ENCODE measurements around the gene HNRNPK.

Gene HNRNPK

DNA sequence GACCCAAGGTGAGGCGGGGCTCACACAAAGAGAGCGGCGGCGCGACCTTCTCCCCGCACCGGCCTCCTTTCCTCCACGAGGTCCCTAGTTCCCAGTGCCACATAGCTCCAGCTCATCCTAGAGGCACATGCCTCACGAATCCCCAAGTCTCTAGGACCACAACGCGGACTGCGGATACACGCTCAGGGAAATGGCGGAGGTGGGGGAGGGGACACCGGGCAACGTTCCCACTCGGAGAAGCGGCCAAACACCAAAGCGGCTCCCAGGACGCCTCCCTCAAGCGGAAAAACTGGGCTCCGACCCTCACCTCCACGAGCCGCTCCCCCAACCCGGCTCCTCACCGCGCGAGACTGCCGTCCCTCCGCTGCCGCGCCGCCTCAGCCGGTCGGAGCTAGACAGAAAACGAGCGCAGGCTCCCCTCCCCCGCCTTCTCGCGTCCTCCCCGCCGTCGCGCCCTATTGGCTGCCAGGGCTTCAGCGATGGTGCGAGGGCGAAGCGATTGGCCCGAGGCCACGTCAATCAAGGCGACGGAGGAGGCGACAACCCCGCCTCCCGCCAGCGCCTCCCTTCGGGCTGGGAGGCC is at the start of gene HNRNPK:
Gene HNRNPK (minus strand): TSS at position 404 of the 583 bp plus-strand sequence. CDS start 1,963 bp downstream, outside the sequence.
- DNase-seq (ENCODE audit: low spot score), result peak; percentile 100

DNA sequence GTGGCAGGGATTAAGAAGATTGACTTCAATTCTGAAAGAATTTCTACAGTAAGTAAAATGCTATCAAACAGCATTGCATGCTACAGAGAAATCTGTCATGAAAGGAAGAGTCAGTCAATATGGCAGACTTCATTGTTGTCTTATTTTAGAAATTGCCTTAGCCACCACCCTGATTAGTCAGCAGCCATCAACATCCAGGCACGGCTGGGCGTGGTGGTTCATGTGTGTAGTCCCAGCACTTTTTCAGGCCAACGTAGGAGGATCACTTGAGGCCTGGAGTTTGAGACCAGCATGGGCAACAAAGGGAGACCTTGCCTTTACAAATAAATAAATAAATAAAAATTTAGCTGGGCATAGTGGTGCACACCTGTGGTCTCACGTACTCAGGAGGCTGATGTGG is 47.2 kb upstream of the HNRNPK start:
- no peak for DNase-seq (ENCODE audit: low spot score)

DNA sequence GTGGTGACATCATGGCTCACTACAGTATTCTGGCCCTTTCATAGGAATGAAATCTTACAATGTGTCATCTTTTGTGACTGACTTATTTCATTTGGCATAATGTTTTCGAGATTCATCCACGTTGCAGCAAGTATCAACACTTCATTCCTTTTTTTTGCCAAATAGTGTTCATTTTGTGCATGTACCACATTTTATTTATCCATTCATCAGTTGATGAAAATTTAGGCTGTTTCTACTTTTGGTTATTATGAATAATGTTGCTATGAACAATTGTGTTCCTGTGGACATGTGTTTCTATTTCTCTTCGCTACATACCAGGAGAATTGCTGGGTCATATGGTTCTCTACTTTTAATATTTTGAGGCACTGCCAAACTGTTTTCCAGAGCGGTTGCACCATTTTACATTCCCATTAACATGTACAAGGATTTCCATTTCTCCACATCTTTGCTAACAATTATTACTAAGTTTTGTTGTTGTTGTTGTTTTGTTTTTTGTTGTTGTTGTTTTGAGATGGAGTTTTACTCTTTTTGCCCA is 44.1 kb upstream of the HNRNPK start:
- peak; percentile 3 for DNase-seq (ENCODE audit: low spot score)

DNA sequence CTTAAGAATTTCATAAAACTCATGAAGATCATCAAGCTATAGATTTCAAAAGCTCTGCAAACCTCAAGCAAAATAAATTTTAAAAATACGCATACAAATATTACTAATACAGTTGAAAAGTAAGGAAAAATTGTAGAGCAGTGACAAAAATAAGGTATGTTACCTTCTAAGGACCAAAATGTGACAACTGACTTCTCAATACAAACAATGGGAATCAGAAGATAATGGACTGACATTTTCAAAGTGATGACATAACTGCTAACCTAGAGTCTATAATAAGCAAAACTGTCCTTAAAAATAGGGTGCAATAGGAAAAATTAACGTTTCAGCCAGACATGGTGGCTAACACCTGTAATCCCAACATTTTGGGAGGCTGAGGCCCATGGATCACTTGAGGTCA is 27.6 kb upstream of the HNRNPK start:
- DNase-seq (ENCODE audit: low spot score), result no peak

DNA sequence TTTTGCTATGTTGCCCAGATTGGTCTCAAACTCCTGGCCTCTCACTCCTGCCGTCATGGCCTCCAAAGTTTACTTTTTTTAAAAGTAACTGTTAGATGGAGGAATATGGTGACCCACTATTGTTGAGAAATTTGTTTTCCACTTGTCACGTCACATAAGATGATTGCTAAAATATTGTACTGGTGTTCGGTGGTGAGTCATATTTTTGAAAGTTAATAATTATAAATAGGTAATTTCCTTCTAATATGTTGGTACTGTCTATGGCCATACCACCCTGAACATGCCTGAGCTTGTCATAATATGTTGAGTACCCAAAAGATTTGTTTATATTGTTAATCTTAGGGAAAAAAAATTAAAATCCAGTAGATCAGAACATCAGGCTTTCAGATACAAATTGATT is 23.2 kb upstream of the HNRNPK start:
- DNase-seq (ENCODE audit: low spot score), result no peak

DNA sequence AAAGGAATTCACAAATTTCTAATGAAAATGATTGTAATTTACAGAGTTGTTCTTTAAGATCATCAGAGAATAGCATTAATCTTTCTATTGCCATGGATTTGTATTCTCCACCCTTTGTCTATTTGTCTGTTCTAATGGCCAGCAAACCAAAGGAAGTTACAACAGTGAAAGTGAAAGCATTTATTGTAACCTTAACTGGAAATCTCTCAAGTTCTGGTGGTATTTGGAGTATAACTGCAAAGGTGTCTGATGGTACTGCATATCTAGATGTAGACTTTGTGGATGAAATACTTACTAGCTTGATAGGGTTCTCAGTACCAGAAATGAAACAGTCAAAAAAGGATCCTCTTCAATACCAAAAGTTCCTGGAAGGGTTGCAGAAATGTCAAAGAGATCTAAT is 22.3 kb upstream of the HNRNPK start:
- no peak for DNase-seq (ENCODE audit: low spot score)

DNA sequence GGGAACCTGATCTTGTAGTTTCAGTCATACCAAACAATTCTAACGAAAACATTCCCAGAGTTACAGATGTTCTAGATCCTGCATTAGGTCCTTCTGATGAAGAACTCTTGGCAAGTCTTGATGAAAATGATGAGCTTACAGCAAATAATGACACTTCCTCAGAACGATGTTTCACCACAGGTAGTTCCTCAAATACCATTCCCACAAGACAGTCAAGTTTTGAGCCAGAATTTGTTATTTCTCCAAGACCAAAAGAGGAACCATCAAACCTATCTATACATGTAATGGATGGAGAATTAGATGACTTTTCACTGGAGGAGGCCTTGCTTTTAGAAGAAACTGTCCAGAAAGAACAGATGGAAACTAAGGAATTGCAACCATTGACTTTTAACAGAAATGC is 21.6 kb upstream of the HNRNPK start:
- DNase-seq (ENCODE audit: low spot score), result no peak

DNA sequence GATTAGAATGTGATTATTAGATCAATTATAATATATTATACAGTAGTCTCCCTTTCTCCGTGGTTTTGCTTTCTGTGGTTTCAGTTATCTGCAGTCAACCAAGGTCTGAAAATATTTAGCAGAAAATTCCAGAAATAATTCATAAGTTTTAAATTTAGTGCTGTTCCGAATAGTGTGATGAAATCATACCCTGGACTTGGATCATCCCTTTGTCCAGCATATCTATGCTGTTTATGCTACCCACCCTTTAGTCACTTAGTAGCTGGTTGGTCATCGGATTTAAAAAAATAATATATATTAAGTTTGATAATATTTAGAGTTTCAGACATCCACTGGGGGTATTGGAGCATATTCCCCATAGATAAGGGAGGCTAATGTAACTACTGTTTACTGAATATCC is 20.2 kb upstream of the HNRNPK start:
- no peak for DNase-seq (ENCODE audit: low spot score)

DNA sequence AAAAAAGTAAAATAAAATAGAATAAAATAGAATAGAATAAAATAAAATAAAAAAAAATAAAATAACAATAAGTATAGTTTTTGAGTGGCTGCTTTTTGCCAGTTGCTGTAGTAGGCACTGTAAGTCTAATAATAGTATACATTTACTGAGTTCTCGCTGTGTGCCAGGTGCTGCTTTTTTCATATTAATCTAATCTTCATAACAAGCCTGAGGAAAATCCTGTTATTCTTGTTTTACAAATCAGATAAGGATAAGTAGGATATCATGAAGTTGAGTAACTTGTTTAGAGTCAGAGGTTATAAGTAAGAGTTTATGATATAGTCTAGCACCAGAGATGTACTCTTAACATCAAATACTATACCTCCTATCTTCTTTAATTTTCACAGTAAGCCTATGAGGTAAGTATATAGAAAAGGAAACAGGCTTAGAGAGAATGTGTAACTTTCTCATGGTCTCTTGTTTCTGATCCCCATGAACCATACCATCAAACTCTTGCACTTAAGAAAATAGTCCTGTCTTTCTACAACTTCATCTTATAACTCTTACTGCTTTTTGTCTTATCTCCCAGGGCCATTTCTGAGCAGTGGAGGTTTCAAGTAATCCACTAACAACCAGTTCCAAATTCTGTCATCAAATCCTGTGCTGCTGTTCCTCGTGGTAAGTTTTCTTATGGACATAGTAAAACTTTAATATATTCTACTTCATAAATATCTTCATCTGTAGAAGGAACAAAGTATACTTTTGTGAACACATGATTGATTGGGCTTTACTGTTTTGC is 19.3 kb upstream of the HNRNPK start:
- no peak for DNase-seq (ENCODE audit: low spot score)

DNA sequence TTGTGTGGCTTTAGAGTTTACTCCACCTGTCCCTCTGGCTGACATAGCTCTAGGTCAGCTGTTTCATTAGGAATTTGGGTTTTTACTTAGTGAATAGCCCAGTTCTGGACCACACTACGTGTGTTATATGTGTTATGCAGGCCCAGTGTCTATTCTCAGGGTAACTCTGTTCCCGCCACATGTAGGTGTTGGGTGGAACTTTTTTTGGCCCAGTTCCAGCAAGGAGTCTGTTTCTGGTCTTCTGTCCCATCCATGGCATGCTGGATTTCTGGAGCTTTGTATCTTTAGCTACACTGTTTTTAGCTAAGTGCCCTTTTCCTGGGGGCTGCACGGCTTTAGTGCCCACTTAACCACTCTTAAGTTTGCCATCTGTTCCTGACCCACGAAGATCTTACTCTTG is 16.1 kb upstream of the HNRNPK start:
- no peak for DNase-seq (ENCODE audit: low spot score)

DNA sequence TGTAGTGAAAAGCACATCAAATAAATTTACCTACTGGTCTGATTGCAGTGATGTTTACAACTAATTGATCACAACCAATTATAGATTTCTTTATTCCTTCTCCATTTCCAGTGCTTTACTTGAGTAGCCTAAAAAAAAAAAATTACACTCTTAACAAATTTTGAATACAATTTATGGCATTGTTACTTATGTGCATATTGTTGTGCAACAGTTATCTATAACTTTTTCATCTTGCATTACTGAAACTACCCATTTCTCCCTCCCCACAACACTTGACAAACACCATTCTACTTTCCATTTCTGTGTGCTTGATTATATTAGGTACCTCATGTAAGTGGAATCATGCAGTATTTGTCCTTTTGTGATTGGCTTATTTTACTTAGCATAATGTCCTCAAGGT is 12.9 kb upstream of the HNRNPK start:
- DNase-seq (ENCODE audit: low spot score), result no peak

DNA sequence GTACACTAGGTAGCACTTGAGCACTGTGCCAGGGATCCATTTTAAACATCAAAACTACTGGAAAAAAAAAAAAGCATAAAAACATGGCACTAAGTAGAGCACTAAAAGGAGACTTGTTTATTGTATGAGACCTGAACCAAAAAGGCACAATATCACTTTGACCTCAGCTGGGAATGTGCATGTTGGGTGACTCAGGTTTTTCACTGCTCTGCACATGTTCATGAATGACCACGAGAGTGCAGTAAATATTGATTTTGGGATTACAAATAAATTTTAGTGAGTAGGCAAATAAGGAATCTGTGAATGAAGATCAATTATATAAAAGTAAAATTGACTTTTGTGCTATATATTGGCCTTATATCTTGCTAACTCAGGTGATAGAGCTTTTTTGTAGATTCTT is 12.4 kb upstream of the HNRNPK start:
- DNase-seq (ENCODE audit: low spot score), result no peak

DNA sequence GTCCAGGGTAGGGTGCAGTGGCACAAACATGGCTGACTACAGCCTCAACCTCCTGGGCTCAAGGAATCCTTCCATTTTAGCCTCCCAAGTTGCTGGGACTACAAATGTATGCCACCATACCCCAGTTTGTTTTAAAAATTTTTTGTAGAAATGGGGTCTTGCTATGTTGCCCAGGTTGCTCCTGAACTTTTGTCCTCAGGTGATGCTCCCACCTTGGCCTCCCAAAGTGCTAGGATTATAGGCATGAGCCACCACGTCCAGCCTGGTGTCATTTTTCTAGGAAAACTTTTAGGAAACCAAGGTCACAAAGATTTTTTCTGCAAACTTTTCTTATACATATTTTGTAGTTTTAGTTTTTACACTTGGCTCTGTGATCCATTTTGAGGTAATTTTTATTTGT is 11.3 kb upstream of the HNRNPK start:
- DNase-seq (ENCODE audit: low spot score), result no peak

DNA sequence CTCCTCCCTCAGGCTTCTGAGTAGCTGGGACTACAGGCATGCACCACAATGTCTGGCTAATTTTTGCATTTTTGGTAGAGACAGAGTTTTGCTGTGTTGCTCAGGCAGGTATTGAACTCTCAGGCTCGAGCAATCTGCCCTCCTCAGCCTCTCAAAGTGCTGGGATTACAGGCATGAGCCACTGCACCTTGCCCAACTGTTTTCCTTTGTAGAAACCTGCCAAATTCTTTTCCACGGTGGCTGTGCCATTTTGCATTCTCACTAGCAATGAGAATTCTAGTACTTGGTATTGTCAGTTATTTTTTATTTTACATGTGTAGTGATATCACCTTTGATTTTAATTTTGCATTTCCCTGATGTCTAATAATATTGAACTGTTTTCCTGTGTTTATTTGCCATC is 8.4 kb upstream of the HNRNPK start:
- no peak for DNase-seq (ENCODE audit: low spot score)

DNA sequence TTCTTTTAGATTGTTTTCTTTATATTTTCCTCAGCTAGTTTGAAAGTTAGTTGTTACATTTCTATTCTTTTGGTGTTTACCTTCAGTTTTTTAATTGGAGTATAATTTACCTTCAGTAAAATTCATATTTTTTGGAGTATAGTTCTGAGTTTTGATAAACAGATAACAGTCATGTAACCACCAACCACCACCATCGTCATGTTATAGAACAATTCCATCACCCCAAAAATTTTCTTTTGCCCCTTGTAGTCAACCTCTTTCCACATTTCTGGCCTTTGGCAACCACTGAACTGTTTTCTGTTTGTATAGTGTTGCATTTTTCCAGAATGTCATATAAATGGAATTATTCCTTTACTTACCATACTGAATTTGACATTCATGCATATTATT is 7.4 kb upstream of the HNRNPK start:
- no peak for DNase-seq (ENCODE audit: low spot score)

DNA sequence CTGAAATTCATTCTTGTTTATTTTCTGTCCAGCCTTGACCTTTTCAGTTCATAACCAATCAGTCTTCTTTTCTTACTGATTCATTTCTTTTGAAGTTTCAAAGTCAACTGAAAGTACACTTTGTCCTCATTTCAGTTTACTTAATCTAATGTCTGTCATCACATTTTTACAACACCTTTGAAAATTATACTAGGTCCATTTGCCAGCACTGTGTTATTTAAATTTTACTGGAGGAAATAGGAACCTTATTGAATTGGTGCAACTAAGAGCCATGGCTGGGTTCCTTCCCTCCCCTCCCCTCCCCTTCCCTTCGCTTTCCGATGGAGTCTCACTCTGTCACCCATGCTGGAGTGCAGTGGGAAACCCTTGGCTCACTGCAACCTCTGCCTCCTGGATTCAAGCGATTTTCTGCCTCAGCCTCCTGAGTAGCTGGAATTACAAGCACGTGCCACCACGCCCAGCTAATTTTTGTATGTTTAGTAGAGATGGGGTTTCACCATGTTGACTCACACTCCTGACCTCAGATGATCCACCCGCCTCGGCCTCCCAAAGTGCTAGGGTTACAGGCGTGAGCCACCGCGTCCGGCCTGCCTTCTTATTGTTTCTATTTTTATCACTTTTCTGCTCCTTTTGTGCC is 6.9 kb upstream of the HNRNPK start:
- no peak for DNase-seq (ENCODE audit: low spot score)

DNA sequence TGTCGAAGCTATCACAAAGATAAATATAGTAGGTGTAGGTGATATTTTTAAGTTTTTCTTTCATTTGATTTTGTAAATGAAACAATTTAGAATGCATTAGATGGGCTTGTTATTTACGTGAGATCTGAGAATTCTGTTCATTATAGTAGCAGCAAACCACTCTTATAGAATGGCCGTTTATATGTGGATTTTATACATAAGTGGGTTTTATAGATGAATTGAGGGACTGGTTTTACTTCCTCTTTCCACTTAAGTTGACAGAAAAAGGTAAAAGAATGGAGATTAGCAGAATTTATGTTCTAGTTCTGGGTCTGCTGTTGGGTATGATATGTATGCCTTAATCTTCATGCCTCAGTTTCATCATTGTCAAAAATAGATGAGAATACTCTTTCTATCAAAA is 6.2 kb upstream of the HNRNPK start:
- no peak for DNase-seq (ENCODE audit: low spot score)

DNA sequence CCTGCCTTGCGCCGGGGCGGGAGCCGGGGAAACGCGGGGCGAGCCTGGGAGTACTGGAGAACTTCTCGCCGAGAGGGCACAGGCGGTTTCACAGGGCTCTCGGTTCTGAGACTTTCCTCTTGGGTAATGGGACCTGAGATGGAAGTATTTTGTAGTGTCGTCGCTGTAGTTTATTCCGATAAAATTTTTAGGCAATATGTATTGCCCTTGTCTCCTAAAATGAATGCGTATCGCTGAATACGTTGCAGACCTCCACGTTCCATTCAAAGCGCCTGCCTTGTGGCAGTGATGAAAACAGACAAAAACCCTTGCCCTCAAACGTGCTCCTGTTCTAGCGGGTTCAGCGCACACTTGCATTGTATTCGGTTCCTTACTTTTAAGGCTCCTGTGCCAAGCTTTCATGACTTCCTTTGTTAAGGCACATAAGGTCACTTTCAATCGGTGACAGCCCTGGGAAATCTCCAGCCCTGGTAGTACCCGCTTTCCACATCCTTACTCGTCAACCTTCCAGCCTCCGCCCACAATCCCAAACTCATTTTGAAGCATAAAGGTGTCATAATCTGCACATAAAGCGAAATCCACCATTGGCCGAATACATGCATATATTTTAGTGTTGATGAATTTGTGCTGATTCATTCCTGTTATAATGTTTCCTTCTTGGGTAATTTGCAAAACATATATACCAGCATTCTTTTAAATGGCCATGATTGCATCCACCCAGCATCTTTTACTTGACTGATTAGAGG is 1.3 kb upstream of the HNRNPK start:
- peak; percentile 20 for DNase-seq (ENCODE audit: low spot score)

DNA sequence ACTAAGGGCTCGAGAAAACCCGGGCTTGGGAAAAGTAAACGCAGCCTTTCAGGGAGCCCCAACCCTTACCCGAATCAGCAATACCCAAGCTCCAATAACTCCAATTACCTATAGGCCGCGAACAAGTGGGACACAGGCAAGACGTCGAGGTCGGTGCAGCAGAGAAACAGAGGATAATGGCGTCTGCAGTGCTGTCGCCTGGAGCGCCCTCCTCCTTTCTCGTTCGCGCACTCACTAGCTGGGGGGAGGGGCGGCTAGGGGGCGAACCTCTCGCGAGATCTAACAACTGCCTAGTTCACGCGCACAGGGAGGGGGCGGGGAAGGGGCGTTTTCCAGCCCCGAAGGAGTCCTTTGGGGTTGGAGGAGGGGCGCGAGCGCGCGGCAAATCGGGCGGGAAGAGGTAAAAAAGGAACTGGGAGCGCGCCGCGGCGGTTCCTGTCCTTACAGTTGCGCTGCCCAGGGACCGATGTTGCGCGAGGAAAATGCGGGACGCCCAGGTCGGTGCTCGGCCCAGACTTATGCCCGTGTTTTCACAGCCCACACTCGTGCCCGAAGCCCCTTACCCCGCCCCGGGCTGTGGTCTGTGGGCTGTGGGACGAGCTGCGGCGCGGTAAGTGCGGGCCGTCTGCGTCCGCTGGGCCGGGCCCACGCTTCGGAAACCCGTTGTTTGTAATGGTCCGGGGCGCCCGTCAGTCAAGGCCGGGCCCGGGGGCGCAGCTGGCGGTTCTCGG is 545 bp upstream of the HNRNPK start, which contains the start of gene RMI1:
Gene RMI1 (plus strand): TSS at position 411 of the 731 bp plus-strand sequence. CDS start 20,182 bp downstream, outside the sequence.
- peak; percentile 96 for DNase-seq (ENCODE audit: low spot score)

DNA sequence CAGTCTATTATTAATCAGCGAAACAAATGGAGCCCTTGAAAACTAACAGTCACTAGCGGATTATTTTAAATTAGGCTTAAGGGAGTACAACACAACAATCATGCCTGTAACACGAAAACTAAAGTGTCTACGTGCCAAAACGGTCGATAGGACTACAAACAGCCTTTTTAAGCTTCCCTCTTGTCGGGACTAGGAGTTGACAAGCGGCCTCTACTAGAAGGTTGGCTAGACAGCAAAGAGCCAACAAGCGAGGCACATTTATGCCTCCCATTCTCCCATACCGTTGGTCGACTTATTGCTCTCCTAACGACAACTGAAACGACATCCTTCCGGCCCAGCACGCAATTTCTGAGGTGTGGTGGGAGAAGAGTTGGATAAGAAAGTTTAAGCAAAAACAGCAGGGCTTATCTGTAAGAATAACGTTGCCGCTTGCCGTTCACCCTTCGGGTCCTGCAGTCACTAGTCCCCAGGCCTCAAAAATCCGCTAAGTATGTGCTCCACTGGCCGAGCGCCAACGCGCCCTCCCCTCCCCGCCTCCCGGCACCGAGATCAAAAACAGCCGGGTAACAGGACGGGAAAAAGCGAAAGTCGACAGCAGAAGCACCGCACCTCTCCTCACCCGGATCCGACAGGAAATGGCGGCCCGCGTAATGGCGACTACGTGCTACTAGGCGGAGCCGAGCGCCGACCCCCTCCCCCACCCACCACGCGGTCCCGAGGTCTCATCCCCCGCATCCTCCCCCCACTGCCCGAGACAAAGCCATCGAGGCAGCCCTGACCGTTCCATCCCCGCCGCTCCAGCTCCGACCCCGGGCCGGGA is 813 bp downstream of the HNRNPK start:
- DNase-seq (ENCODE audit: low spot score), result peak; percentile 78

DNA sequence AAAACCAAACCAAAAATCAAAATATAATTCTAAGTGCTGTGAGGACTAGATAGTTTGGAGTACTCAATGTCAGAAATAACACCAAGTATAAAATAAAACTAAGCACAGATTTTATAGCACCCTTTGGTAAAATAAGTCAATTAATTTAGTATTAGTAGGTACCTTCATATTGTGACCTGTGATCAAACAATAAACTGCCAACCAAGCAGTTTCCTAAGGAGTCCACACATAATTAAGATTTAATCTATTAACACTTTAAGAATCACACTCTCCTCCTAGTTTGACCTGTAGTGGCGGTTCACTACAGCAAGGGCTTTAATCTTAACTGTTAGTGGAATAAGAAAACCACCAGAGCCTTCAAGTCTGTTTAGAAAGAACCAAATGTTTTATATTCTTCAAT is 2.8 kb downstream of the HNRNPK start:
- DNase-seq (ENCODE audit: low spot score), result no peak

Data from AG08395 (cell line).